Cardiac muscle cell (in vitro differentiated cells and primary cell): ENCODE data around the gene NUDT12. TPM values are rescaled to one million over a fixed set of nuclear protein-coding genes. Genes with fewer than 3 reads are reported as not detected.

Experiments
- DNase-seq, 2 donors: peaks; one replicate each; pipeline versions ENCODE4 v3.0.0 to v3.0.0-alpha.2; 2010 to 2017; ENCODE audit warnings: low read depth in 1 of 2, low spot score in 1 of 2
- H3K27ac ChIP-seq: fragments of 200-600 bp; sonication (generic); 2 replicates; pipeline ENCODE4 v1.5.1; 2016
- H3K27me3 ChIP-seq: fragments of 200-600 bp; sonication (generic); 2 replicates; pipeline ENCODE4 v1.6.0; 2016; ENCODE audit warnings: control low read depth
- H3K36me3 ChIP-seq: fragments of 200-600 bp; sonication (generic); 2 replicates; pipeline ENCODE4 v1.5.1; 2016; ENCODE audit warnings: control low read depth
- H3K4me1 ChIP-seq: fragments of 200-600 bp; sonication (generic); 2 replicates; pipeline ENCODE4 v1.8.1; 2017; ENCODE audit warnings: low read depth, mild to moderate bottlenecking, mixed run types
- H3K4me3 ChIP-seq: fragments of 200-600 bp; sonication (generic); 2 replicates; pipeline ENCODE4 v1.5.1; 2016; ENCODE audit warnings: mild to moderate bottlenecking
- H3K9me3 ChIP-seq: fragments of 200-600 bp; sonication (generic); 2 replicates; pipeline ENCODE4 v1.5.1; 2017; ENCODE audit warnings: low read depth, mild to moderate bottlenecking, control low read depth
- CTCF ChIP-seq: IDR thresholded peaks from 2 replicates; pipeline ENCODE4 v1.5.1; 2012; ENCODE audit warnings: low read depth, mild to moderate bottlenecking, low read length
- polyA plus RNA-seq: library from polyadenylated mRNA; unstranded; fragments of >200 nt; fragmentation: Nextera tagmentation; extraction: Ambion mirVana; gene quantifications from 2 replicates; pipeline ENCODE4 v1.2.1, GENCODE V29; 2016
- total RNA-seq: library from RNA; depleted of rRNA; stranded (reverse); fragments of >200 nt; gene quantifications from 2 replicates; pipeline ENCODE4 v1.2.3, GENCODE V29; 2016

NUDT12 gene
- total and polyA plus RNA-seq, 2 experiments from 2014 or later, result 9.3 to 18.3 TPM

- Histone ChIP-seq H3K27ac (no peak overlapping the region), H3K27me3 (no peaks in the 10 kb centered on the region), H3K36me3 (no peaks in the 10 kb centered on the region), H3K9me3 (no peaks in the 10 kb centered on the region), H3K4me3 (no peak overlapping the region), H3K4me1 (peaks cover 5% of the 10 kb centered on the region)
- DNase-seq, result no peak
- TF ChIP-seq CTCF, result no peak
Measured at GRCh38 chr5:103569313-103570060, 6.9 kb upstream of the NUDT12 start.

DNA sequence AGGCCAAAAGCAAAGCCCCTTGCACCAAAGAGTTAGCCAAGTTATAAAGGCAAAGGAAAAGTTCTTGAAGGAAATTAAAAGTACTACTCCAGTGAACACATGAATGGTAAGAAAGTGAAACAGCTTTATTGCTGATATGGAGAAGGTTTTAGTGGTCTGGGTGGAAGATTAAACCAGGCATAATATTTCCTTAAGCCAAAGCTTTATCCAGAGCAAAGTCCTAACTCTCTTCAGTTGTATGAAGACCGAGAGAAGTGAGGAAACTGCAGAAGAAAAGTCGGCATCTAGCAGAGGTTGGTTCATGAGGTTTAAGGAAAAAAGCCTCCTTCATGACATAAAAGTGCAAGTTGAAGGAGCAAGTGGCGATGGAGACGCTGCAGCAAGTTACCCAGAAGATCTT is 3.1 kb upstream of the NUDT12 start:
- no peaks in the 10 kb centered on the region for H3K9me3 ChIP-seq
- H3K36me3 ChIP-seq, result no peaks in the 10 kb centered on the region
- no peak for TF ChIP-seq CTCF
- H3K4me1 ChIP-seq, result peaks cover 15% of the 10 kb centered on the region
- no peak for DNase-seq
- H3K27ac ChIP-seq, result no peak overlapping the region
- no peaks in the 10 kb centered on the region for H3K27me3 ChIP-seq
- no peak overlapping the region for H3K4me3 ChIP-seq

GRCh38 chr5:103561685-103562452 is 720 bp downstream of the NUDT12 start:
- Histone ChIP-seq H3K9me3 (no peaks in the 10 kb centered on the region), H3K36me3 (no peaks in the 10 kb centered on the region), H3K4me3 (peak overlapping the region; percentile 64), H3K27me3 (no peaks in the 10 kb centered on the region), H3K27ac (peak overlapping the region; percentile 87), H3K4me1 (peaks cover 10% of the 10 kb centered on the region)
- TF ChIP-seq CTCF, result no peak
- no peak for DNase-seq

GRCh38 chr5:103560826-103561225 is 1.8 kb downstream of the NUDT12 start:
- Histone ChIP-seq H3K36me3 (no peaks in the 10 kb centered on the region), H3K4me1 (peaks cover 10% of the 10 kb centered on the region)
- no peak for TF ChIP-seq CTCF

DNA sequence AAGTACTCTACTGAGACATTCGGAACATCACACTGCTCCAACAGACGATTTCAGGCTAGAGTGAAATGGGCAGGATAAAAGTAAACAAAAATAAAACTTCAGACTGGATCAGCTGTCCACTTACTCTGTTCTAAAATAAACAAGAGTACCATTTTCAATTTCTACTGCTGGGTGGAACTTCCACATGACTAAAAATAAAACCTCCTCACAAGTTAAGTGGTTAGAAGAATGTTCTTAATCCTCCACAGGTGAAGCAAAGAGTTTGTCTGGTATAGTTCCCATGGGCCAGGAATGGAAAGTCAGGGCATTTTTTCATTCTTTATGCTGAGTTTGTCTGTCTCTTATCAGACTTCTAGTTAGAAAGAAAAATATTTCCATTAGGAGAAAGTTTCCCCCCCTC is 15.7 kb downstream of the NUDT12 start:
- no peaks in the 10 kb centered on the region for H3K9me3 ChIP-seq
- no peak overlapping the region for H3K4me3 ChIP-seq
- no peak for DNase-seq
- TF ChIP-seq CTCF, result no peak
- H3K27me3 ChIP-seq, result no peaks in the 10 kb centered on the region
- no peaks in the 10 kb centered on the region for H3K4me1 ChIP-seq
- peaks cover 13% of the 10 kb centered on the region for H3K36me3 ChIP-seq
- H3K27ac ChIP-seq, result peak overlapping the region; percentile 10

More at GRCh38 chr5:103560826-103561225, 1.8 kb downstream of the NUDT12 start:
- Histone ChIP-seq H3K9me3 (no peaks in the 10 kb centered on the region), H3K27me3 (no peaks in the 10 kb centered on the region), H3K4me3 (no peak overlapping the region), H3K27ac (no peak overlapping the region)
- no peak for DNase-seq
